H1 (cell line): ENCODE results near the gene KCNE4. TPM values are rescaled to one million over a fixed set of nuclear protein-coding genes. Genes with fewer than 3 reads are reported as not detected.

Experiments
- ATF2 ChIP-seq: IDR thresholded peaks from 2 replicates; pipeline ENCODE4 v1.6.1; 2012; ENCODE audit warnings: low read length, inconsistent platforms
- BCL11A ChIP-seq, 2 experiments: IDR thresholded peaks; one replicate each; pipeline ENCODE4 v1.6.1; 2011; ENCODE audit warnings: low read depth in 2 of 2, low read length in 2 of 2, mild to moderate bottlenecking in 2 of 2
- CBX5 ChIP-seq: fragments of 300-800, 300-1000 bp; sonication (generic); IDR thresholded peaks from 2 replicates; pipeline ENCODE4 v1.7.1; 2016; ENCODE audit warnings: antibody characterized with exemption, low read length, low read depth
- CREB1 ChIP-seq: IDR thresholded peaks from 2 replicates; pipeline ENCODE4 v1.6.1; 2012; ENCODE audit warnings: inconsistent platforms
- FOSL1 ChIP-seq: IDR thresholded peaks from 2 replicates; pipeline ENCODE4 v1.6.1; 2011; ENCODE audit warnings: mild to moderate bottlenecking, low read depth, low read length, moderate library complexity; ENCODE audit not compliant: insufficient read depth
- KDM5A ChIP-seq: fragments of 200-600 bp; IDR thresholded peaks from 2 replicates; pipeline ENCODE4 v1.7.1; 2012; ENCODE audit warnings: mild to moderate bottlenecking, low read length, inconsistent platforms, mixed read lengths
- NANOG ChIP-seq: IDR thresholded peaks from 2 replicates; pipeline ENCODE4 v1.6.1; 2011; ENCODE audit warnings: low read length, low read depth, mild to moderate bottlenecking, inconsistent platforms; ENCODE audit not compliant: insufficient read depth, poor library complexity, severe bottlenecking
- NRF1 ChIP-seq: IDR thresholded peaks from 2 replicates; pipeline ENCODE4 v1.6.1; 2011; ENCODE audit warnings: mild to moderate bottlenecking, low read depth, low read length, improper control_type of control experiment
- SP1 ChIP-seq: IDR thresholded peaks from 2 replicates; pipeline ENCODE4 v1.6.1; 2011; ENCODE audit warnings: low read depth, low read length
- polyA plus RNA-seq, 7 experiments: library from polyadenylated mRNA; depleted of rRNA in 3 of 7; stranded (reverse) in 5 of 7; unstranded in 2 of 7; fragments of >200 nt in 5 of 7; fragments of 200-250 nt in 2 of 7; gene quantifications; 1 replicate in 5 of 7; 2 replicates in 1 of 7; 4 replicates in 1 of 7; pipeline versions ENCODE4 v1.2.1 to v1.2.3, GENCODE V29; 2011 to 2013; ENCODE audit warnings: missing spikeins in 2 of 7, mixed read lengths in 2 of 7
- total RNA-seq: library from RNA; stranded (reverse); fragmentation: NEBNext Ultra II Directional; extraction: Animal tissue kit (Norgen Biotek cat#: 25700); gene quantifications from 2 replicates; pipeline ENCODE4 v1.2.1, GENCODE V29; 2021

The KCNE4 gene
- total and polyA plus RNA-seq, 2 of the 8 experiments (the other 6 are each of a cell fraction or from before 2014, with no cell fraction given) = 0.08 to 0.09 TPM

GRCh38 chr2:223053484-223054192 is 1.6 kb downstream of the KCNE4 start (continued):
- TF ChIP-seq ATF2 = no peak
- TF ChIP-seq NRF1 = no peak
- no peak for TF ChIP-seq KDM5A
- no peak for TF ChIP-seq NANOG
- TF ChIP-seq SP1 = no peak
- TF ChIP-seq FOSL1 = no peak
- TF ChIP-seq CREB1 = no peak
- no peak for TF ChIP-seq BCL11A (IDR thresholded peaks at IDR 0.05; ENCODE audit: low read depth in 2 of 2, low read length in 2 of 2)
- no peak for TF ChIP-seq CBX5
- TF ChIP-seq, all 59 proteins: peak for 0
